ENCODE measurements around the gene TMED4.
"Not testable (repeated sequence)": the region's sequence is repeated elsewhere in the genome, so short reads cannot be mapped to it uniquely, and the experiment has no call there.

The TMED4 gene

GRCh38 chr7:44569959-44570358 is 12.1 kb downstream of the TMED4 start:
- H3K9ac ChIP-seq = no peak overlapping the region
- no peak for TF ChIP-seq Cebpa-rat (IDR thresholded peaks at IDR 0.05)
- no peaks in the 10 kb centered on the region for H3K9me3 ChIP-seq
- H3K27ac ChIP-seq = no peak overlapping the region
- no peak overlapping the region for H3K4me2 ChIP-seq
- H3K4me1 ChIP-seq = peaks cover 20% of the 10 kb centered on the region
- no peaks in the 10 kb centered on the region for H3K27me3 ChIP-seq
- H3K36me3 ChIP-seq = peaks cover 80% of the 10 kb centered on the region
- peaks cover 67% of the 10 kb centered on the region for H4K20me1 ChIP-seq
- H3K4me3 ChIP-seq = no peak overlapping the region

- no peak overlapping the region for H3K4me3 ChIP-seq
- no peaks in the 10 kb centered on the region for H3K27me3 ChIP-seq
- H3K9me3 ChIP-seq = no peaks in the 10 kb centered on the region
- TF ChIP-seq Cebpa-rat (IDR thresholded peaks at IDR 0.05) = no peak
- no peak overlapping the region for H3K27ac ChIP-seq
- H3K4me1 ChIP-seq = peaks cover 12% of the 10 kb centered on the region
- no peak overlapping the region for H3K9ac ChIP-seq
- no peak overlapping the region for H3K4me2 ChIP-seq
- H4K20me1 ChIP-seq = peaks cover 77% of the 10 kb centered on the region
- H3K36me3 ChIP-seq = peaks cover 87% of the 10 kb centered on the region
Observed at GRCh38 chr7:44568771-44569560, 13.1 kb downstream of the TMED4 start.

GRCh38 chr7:44567884-44568283 is 14.1 kb downstream of the TMED4 start:
- peaks cover 79% of the 10 kb centered on the region for H4K20me1 ChIP-seq
- H3K9me3 ChIP-seq = no peaks in the 10 kb centered on the region
- peaks cover 97% of the 10 kb centered on the region for H3K36me3 ChIP-seq
- no peak overlapping the region for H3K27ac ChIP-seq
- H3K4me1 ChIP-seq = peaks cover 10% of the 10 kb centered on the region
- no peak overlapping the region for H3K4me2 ChIP-seq
- no peak overlapping the region for H3K9ac ChIP-seq
- no peaks in the 10 kb centered on the region for H3K27me3 ChIP-seq
- TF ChIP-seq Cebpa-rat (IDR thresholded peaks at IDR 0.05) = no peak
- no peak overlapping the region for H3K4me3 ChIP-seq

GRCh38 chr7:44566680-44567079 is 15.4 kb downstream of the TMED4 start:
- H3K27me3 ChIP-seq = no peaks in the 10 kb centered on the region
- H3K9me3 ChIP-seq = no peaks in the 10 kb centered on the region
- H3K4me3 ChIP-seq = no peak overlapping the region
- no peak overlapping the region for H3K27ac ChIP-seq
- H4K20me1 ChIP-seq = peaks cover 80% of the 10 kb centered on the region
- H3K4me2 ChIP-seq = no peak overlapping the region
- no peak overlapping the region for H3K9ac ChIP-seq
- no peak for TF ChIP-seq Cebpa-rat (IDR thresholded peaks at IDR 0.05)
- H3K4me1 ChIP-seq = no peaks in the 10 kb centered on the region
- H3K36me3 ChIP-seq = peaks cover 90% of the 10 kb centered on the region

GRCh38 chr7:44565795-44566559 is 16.1 kb downstream of the TMED4 start:
- no peaks in the 10 kb centered on the region for H3K4me1 ChIP-seq
- no peak for TF ChIP-seq Cebpa-rat (IDR thresholded peaks at IDR 0.05)
- H3K4me3 ChIP-seq = no peak overlapping the region
- H3K27ac ChIP-seq = no peak overlapping the region
- no peaks in the 10 kb centered on the region for H3K27me3 ChIP-seq
- H4K20me1 ChIP-seq = peaks cover 80% of the 10 kb centered on the region
- H3K9ac ChIP-seq = no peak overlapping the region
- no peak overlapping the region for H3K4me2 ChIP-seq
- H3K9me3 ChIP-seq = no peaks in the 10 kb centered on the region
- peaks cover 83% of the 10 kb centered on the region for H3K36me3 ChIP-seq

GRCh38 chr7:44565097-44565794 is 16.8 kb downstream of the TMED4 start:
- Histone ChIP-seq H3K36me3 (peaks cover 75% of the 10 kb centered on the region), H3K4me3 (no peak overlapping the region), H3K4me1 (no peaks in the 10 kb centered on the region), H3K9me3 (no peaks in the 10 kb centered on the region), H3K4me2 (no peak overlapping the region), H3K9ac (no peak overlapping the region), H4K20me1 (peaks cover 74% of the 10 kb centered on the region), H3K27ac (no peak overlapping the region), H3K27me3 (no peaks in the 10 kb centered on the region)
- no peak for TF ChIP-seq Cebpa-rat (IDR thresholded peaks at IDR 0.05)

GRCh38 chr7:44564606-44565005 is 17.4 kb downstream of the TMED4 start:
- peaks cover 68% of the 10 kb centered on the region for H4K20me1 ChIP-seq
- H3K9ac ChIP-seq = no peak overlapping the region
- H3K36me3 ChIP-seq = peaks cover 69% of the 10 kb centered on the region
- H3K27me3 ChIP-seq = no peaks in the 10 kb centered on the region
- H3K27ac ChIP-seq = no peak overlapping the region
- H3K9me3 ChIP-seq = no peaks in the 10 kb centered on the region
- H3K4me3 ChIP-seq = no peak overlapping the region
- TF ChIP-seq Cebpa-rat (IDR thresholded peaks at IDR 0.05) = no peak
- no peak overlapping the region for H3K4me2 ChIP-seq
- no peaks in the 10 kb centered on the region for H3K4me1 ChIP-seq

GRCh38 chr7:44563171-44563679 is 18.8 kb downstream of the TMED4 start:
- H3K4me2 ChIP-seq = no peak overlapping the region
- TF ChIP-seq Cebpa-rat (IDR thresholded peaks at IDR 0.05) = no peak
- H3K9me3 ChIP-seq = no peaks in the 10 kb centered on the region
- H3K27ac ChIP-seq = no peak overlapping the region
- no peak overlapping the region for H3K4me3 ChIP-seq
- peaks cover 54% of the 10 kb centered on the region for H4K20me1 ChIP-seq
- H3K4me1 ChIP-seq = no peaks in the 10 kb centered on the region
- H3K36me3 ChIP-seq = peaks cover 55% of the 10 kb centered on the region
- no peak overlapping the region for H3K9ac ChIP-seq
- no peaks in the 10 kb centered on the region for H3K27me3 ChIP-seq

GRCh38 chr7:44562622-44562962 is 19.4 kb downstream of the TMED4 start:
- peaks cover 49% of the 10 kb centered on the region for H3K36me3 ChIP-seq
- not testable (repeated sequence) for H3K27ac ChIP-seq, H3K9me3 ChIP-seq, H3K4me1 ChIP-seq, H3K9ac ChIP-seq, H3K4me2 ChIP-seq, H3K27me3 ChIP-seq, H3K4me3 ChIP-seq
- H4K20me1 ChIP-seq = peaks cover 48% of the 10 kb centered on the region
